Stimulated activated CD4-positive, alpha-beta T cell treated with anti-CD3 and anti-CD28 coated beads, TNF-alpha, amount 100 ng/mL, for 4 hours (primary cell): ENCODE results near the gene LYZ.

Experiments
- DNase-seq, 3 experiments: peaks; one replicate each; pipeline ENCODE4 v3.0.0-alpha.2; 2020; ENCODE audit warnings: low read depth in 3 of 3

Gene LYZ

GRCh38 chr12:69338936-69339335 lies 9.2 kb upstream of the LYZ start:
- no peak for DNase-seq

DNA sequence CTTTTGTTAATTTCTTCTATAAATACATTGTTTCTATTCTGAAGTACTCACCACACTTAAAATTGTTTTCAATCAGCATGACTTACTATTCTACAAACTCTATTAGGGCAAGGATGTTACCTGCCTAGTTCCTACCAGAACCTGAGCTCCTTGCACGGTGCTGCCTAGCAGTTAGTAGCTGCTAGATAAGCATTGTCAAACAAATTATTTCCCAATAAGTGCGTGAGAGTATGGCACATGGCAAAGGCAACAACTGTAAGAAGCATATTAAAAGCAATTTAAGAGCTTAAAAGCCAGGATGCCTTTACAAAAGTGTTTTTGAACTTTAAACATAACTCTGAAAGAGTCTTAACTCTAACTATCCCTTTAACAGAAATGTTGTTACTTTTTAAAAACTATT lies 8.2 kb upstream of the LYZ start:
- no peak for DNase-seq

- DNase-seq: no peak
Observed at GRCh38 chr12:69341328-69341727, 6.9 kb upstream of the LYZ start.

GRCh38 chr12:69342421-69342820 lies 5.8 kb upstream of the LYZ start:
- DNase-seq: no peak

DNA sequence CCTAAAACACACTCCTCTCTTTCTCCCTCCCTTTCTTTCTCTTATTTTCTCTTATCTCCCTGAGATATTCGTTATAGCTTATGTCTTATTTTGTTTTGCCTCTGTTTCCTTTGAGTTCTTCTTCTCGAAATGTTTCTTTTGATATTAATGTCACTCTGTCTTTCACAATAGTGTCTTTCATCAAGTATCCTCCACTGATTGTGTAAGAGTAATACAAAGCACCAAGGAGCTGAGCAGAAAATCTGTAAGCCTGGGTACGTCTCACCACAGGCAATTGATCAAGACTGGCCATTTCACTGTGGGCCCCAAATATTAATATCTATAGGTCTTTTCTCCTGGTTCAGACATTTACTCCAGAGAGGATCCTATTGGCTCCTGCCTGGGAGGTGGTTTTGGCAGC lies 4.8 kb upstream of the LYZ start:
- DNase-seq: no peak

DNA sequence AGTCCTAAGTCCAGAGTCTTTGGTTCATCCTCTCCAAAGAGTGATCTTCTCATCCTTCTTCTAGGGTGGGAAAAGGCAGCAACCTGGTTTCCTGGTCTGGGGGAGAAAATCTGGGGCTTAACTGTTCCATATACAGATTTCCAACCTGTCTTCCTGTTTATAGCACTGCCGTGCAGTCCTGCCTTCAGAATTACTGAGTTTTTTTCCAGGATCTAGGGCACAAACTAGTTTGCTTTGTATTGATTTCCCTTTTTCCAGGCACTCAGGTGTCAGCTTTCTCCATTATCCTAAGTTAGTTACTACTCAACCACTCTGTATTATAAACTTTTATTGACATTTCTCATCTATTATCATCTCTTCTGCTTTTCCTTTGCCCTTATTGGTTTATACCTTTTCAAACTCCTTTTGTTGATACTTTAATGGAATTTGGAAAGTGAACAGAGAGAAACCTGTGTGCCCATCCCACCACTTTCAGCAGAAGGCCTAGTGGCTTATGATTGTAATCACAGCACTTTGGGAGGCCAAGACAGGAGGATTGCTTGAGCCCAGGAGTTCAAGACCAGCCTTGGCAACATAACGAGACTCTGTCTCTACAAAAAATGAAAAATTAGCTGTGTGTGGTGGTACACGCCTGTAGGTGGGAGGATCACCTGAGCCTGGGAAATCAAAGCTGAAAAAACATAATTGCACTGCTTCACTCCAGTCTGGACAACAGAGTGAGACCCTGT lies 4.1 kb upstream of the LYZ start:
- no peak for DNase-seq

- DNase-seq: no peak
Observed at GRCh38 chr12:69345077-69345476, 3.1 kb upstream of the LYZ start.

DNA sequence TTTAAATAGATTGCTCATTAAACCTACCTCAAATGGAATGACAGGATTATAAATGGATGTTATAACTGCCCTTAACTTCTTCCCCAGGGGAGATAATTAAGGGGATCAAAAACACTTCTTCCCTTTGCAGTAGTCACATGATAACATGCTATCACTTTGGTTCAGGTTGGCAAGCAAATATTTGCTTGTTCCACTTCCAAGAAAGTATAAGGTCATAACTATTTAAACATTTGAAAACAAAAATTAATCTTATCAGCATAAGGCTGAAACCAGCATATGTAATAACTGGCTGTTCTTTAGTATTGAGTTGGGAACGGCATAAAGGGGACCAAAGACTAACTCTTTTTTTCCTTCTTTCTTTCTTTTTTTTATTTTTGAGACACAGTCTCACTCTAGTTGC lies 2.4 kb upstream of the LYZ start:
- DNase-seq: no peak

DNA sequence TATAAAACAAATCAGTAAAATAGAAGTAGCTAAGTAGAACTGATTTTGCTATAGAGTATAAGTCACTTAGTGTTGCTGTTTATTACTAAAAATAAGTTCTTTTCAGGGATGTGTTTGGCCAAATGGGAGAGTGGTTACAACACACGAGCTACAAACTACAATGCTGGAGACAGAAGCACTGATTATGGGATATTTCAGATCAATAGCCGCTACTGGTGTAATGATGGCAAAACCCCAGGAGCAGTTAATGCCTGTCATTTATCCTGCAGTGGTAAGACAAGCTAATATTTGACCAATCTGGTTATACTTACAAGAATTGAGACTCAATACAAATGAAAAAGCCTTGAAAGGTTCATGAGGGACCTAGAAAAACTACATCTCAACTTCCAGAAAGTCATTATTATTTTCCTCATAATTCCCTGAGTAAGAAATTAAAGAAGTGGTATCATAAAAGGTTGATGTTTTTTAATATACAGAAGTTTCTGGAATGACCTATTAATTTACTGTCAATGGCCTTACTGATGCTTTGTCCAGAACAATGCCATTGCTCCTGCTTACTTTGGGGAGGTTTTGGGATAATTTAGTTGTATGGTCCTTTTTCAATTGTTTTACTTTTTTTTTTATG lies 1.9 kb downstream of the LYZ start:
- DNase-seq: no peak

DNA sequence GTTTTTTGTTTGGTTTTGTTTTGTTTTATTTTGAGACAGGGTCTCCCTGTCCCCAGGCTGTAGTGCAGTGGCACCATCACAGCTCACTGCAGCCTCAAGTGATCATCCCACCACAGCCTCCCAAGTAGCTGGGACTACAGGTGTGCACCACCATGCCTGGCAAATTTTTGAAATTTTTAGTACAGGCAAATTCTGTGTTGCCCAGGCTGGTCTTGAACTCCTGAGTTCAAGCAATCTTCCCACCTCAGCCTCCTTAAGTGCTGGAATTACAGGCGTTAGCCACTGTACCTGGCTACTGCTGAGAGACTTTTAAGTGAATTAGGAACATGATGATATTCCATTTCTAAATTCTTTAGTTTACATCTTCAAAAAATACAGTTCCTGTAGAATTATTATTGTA lies 2.6 kb downstream of the LYZ start:
- no peak for DNase-seq

DNA sequence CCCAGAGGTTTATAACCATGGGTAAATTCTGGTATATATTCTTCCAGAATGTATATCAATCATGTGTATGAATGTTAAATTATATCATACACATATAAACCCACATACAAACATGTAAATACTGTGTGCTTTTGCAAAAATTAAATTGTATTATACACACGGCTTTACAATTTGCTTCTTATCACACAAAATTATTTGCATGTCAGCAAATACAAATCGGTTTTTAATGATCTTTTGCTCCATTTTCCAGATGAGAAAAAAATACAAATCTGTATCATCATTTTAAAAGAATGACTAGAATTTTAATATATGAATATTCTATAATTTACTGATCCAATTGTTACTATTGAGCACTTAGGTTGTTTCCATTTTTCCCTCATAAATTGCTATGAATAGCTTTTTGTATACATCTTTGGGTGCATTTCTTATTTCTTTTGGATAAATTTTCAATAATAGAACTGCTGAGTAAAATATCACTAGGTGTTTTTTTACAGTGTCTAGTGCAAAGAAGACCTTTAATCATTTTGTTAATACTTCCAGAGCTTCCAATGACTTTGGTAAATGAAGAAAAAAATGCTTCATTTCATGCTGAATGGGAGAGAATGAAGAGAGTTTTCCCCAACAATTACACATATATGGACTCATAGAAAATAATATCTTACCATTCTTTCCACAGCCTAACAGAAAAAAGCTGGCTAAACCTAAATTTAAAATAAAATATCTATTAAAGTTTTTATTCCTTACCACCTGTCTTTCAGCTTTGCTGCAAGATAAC lies 3.5 kb downstream of the LYZ start:
- DNase-seq: no peak

GRCh38 chr12:69352904-69353303 lies 4.7 kb downstream of the LYZ start:
- no peak for DNase-seq

- DNase-seq: no peak
Observed at GRCh38 chr12:69354172-69354555, 6.0 kb downstream of the LYZ start.

DNA sequence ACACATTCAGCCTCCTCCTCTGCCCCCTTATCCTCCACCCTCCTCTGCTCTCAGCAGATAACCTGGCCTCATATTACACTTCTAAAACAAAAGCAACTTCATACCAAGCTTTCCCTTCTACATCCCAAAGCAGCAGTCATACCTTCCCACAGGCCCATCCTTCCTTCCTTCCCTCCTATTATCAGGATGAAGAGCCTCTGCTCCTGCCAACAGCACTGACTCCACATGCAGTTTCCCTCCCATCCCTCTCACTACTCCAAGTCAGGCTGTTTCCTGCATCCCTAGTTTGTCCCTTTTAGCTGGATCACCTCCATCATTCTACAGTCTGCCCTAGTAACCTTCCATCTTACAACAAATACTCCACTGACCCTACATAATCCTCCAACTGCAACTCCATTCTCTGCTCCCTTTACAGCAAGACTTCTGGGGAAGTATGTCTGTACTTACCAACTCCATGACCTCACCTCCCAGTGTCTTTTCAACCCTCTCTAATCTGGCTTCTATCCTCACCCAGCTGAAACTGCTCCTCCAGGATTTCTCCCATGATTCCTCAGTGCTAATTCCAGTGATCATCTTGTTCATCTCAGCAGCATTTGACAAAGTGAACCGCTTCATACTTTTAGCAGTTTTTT lies 6.5 kb downstream of the LYZ start:
- no peak for DNase-seq

GRCh38 chr12:69355363-69356028 lies 7.3 kb downstream of the LYZ start:
- DNase-seq: no peak

- peak; percentile 68 to 71 (median 68) for DNase-seq
Observed at GRCh38 chr12:69359531-69360347, 11.6 kb downstream of the LYZ start, which contains the start of gene YEATS4. YEATS4 (plus strand) TSS chr12:69359743; CDS start chr12:69359973, 230 bp downstream.

DNA sequence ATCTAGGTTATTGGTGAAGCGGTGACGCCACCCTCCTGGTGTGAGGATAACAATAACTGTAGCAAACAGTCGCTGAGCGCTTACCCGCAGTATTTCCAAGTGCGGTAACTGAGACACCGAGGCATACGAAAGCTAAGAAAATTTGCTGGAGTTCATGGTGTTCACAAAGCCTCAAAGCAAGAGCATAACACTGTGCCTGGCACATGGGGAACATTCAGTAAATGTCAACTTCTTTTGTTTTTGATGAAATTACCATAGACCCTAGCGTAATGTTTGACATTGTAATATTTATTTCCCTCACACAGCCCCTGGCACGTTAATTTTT lies 12.1 kb downstream of the LYZ start:
- no peak for DNase-seq

- DNase-seq: no peak
Observed at GRCh38 chr12:69366796-69367195, 18.6 kb downstream of the LYZ start.

DNA sequence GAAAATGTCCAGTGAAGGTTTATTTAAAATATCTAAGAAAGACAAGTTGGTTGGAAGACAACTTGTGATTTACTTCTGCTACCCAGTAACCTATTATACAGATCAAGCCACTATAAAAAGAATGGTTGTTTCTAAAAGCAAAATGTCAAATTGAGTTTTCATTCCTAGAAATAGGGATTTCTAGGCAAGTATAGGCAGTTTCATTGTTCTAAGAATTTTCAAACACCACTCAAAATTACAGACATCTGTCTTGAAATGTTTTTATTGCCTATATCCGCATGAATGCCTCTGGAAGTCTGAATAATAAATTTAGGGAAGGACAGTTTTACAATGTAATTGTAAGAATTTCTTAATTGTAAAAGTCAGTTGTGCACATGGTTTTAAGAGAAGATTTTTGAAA lies 20.0 kb downstream of the LYZ start:
- no peak for DNase-seq

DNA sequence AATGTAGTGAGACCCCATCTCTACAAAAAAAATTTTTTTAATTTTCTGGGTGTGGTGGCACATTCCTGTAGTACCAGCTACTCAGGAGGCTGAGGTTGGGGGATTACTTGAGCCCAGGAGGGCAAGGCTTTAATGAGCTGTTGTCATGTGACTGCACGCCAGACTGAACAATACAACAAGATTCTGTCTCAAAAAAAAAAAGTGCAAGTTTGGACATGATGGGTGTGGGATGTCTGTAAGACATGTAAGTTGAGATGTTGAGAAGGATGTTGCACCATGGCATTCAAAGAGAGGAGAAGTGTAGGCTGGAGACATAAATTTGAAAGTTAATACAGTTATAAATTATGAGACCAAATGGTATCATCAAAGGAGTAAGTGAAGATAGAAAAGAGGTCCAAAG lies 34.9 kb downstream of the LYZ start:
- DNase-seq: no peak

DNA sequence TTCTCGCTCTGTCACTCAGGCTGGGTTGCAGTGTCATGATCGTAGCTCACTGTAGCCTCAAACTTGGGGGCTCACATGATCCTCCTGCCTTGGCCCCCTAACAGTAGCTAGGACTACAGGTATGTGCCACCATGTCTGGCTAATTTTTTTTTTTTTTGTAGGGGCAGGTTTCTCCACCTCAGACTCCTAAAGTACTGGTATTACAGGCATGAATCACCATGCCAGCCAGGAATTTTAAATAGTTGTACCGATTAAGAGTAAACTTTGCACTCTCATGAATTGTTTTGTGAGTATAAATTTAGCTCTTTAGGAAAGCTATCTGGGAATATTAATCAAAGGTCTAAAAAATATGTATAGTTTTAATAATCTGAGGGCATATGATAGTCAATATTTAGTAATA lies 36.9 kb downstream of the LYZ start:
- no peak for DNase-seq
